UCSD-AML1 (cell line): ENCODE results near the gene SNAPC2.
"Not testable (repeated sequence)": the region's sequence is repeated elsewhere in the genome, so short reads cannot be mapped to it uniquely, and the experiment has no call there.

ENCODE experiments used
- DNase-seq: peaks from one replicate; lab custom pipeline; 2025; ENCODE audit not compliant: unreplicated experiment; lab: John Stamatoyannopoulos, UW

Gene SNAPC2

GRCh38 chr19:7932930-7933300 is 12.8 kb downstream of the SNAPC2 start:
- DNase-seq: no peak

GRCh38 chr19:7933411-7933810 is 13.3 kb downstream of the SNAPC2 start:
- DNase-seq: no peak

DNA sequence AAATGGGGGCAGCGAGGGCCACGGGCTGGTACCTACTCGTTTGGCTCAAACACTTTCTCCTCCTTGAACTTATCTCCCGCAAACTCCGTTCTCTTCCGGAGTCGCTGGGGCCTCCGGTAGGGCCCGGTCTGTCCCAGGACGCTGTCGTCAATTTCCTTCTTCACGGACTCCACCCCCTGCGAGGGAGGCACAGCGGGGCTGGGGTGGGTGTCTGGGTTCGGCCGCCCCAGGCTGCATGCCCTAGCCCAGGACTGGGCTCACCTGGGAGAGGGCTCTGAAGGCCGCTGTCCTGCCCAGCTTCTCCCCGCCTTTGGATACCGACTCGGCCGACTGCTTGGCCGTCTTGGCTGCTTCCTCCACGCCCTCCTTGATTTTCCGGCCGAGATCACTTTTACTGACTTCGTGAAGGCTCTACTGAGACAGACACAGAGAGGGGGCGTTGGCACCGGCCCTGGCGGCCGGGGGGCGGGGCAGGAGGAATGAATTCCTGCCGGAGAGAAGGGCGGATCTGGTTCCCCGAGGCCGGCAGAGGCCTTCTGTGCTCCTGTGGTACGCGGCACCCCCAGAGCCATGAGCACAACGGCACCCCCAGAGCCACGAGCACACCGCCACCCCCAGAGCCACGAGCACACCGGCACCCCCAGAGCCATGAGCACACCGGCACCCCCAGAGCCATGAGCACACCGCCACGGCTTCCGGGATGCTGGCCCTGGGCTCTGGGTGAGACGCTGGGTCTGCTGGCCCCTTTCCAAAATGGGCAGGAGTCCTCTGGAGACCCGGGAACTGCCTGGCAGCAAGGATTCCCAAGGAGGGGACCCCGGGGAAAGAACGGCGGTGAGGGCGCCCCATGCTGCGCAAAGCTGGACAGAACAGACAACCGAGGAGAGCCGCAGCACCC is 13.9 kb downstream of the SNAPC2 start:
- DNase-seq: no peak

GRCh38 chr19:7934766-7935165 is 14.6 kb downstream of the SNAPC2 start:
- DNase-seq: no peak

DNA sequence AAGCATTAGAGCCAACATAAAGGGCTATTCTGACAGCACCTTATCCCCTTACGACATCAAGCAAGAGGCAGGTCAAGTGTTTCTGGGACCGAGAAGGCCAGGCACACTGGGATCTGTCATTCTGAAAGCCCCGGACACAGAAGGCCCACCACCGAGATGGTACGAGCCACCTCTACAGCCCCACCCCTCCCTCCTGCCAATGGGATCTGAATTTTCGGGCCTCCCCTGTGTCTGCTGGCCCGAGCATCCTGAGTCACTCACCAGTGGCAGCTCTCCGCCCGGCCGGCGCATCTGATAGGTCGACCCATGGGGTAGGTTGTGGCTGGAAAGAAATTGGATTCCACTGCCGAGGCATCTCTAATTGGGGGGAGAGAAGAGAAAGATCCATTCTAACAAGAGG is 20.7 kb downstream of the SNAPC2 start:
- no peak for DNase-seq

DNA sequence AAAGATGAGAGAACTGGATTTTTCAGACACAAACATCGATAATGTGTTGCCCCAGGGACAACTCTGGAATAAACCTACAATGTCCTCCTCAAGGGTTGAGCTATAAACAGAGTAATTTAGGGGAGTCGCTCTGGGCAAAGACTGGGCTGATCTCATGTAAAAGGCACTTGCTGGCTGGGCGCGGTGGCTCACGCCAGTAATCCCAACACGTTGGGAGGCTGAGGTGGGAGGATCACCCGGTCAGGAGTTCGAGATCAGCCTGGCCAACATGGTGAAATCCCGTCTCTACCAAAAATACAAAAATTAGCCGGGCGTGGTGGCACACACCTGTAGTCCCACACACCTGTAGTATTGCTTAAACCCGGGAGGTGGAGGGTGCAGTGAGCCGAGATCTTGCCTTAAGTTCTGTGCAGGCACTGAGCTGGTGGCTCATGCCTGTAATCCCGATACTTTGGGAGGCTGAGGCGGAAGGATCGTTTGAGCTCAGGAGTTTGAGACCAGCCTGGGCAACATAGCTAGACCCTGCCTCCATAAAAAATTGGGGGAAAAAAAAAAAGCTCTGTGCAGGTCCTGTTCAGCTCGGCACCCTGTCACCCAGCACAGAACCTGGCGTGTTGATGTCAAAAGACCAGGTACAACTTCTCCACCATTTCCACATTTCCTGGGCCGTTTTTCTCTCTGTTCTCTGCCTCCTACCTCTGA is 21.9 kb downstream of the SNAPC2 start:
- DNase-seq: no peak

GRCh38 chr19:7942981-7943443 is 22.9 kb downstream of the SNAPC2 start:
- no peak for DNase-seq

GRCh38 chr19:7943444-7944176 is 23.5 kb downstream of the SNAPC2 start, which contains the start of gene TIMM44:
Gene TIMM44, minus strand, starts transcription at chr19:7943666. Its CDS starts 15 bp downstream, at chr19:7943651.
- DNase-seq: peak; percentile 98

DNA sequence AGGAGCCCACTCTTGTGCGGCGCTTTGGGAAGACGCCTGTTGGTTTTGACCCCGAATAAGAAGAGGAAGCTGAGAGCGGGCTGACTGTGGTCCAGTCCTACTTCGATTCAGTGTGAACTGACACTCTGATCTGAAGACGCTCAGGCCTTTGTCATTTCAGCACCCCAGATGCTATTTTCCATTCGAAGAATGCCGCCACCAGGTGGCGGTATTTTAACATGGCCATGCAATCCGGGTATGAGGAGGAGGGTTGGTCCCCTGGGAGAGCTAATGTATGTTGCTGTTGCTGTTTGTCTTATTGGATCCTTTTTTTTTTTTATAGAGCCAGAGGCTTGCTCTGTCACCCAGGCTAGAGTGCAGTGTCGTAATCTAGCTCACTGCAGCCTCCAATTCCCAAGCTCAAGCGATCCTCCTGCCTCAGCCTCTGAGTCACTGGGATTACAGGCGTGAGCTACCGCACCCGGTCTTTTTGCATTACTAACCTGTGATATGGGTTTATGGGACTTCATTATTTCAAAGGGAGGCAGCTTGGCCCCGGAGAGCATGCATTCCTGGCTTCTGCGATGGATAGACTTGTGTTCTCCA is 24.1 kb downstream of the SNAPC2 start:
- DNase-seq: peak; percentile 83

DNA sequence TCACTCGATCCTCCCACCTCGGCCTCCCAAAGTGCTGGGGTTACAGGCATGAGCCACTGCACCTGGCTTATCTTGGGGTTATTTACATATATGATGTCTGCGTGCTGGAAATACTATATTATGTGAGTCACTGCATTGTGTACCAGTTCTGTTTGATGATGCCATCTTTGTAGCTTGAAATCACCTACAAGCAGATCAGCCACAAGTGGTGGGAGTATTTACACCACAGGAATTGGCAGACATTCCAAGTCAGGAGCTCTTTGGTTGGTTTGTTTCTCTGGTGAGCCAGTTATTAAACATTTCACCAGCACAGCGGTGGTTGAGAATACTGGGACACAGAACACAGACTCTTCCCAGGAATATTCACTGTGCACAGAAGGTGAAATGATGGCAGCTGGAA is 27.8 kb downstream of the SNAPC2 start:
- DNase-seq: no peak

- peak; percentile 52 for DNase-seq
Measured at GRCh38 chr19:7953060-7953459, 32.9 kb downstream of the SNAPC2 start.

DNA sequence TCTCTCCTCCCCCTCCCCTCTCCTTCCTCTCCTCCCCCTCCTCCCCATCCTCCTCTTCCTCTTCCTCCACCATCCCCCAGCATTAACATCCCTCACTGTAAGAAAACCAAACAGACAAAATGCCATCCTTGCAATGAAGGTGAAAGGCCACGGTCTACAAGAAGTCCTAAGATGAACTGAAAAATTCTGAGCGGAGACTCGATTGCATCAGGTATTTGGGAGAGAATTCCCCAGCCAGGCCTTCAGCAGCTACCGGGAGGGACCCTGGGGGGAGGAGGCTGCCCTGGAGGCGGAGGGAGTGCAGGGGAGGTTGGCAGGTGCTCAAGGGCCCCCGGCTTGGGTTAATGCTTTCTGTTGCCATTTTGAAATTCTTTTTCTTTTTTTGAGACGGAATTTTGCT is 33.4 kb downstream of the SNAPC2 start:
- DNase-seq: no peak

DNA sequence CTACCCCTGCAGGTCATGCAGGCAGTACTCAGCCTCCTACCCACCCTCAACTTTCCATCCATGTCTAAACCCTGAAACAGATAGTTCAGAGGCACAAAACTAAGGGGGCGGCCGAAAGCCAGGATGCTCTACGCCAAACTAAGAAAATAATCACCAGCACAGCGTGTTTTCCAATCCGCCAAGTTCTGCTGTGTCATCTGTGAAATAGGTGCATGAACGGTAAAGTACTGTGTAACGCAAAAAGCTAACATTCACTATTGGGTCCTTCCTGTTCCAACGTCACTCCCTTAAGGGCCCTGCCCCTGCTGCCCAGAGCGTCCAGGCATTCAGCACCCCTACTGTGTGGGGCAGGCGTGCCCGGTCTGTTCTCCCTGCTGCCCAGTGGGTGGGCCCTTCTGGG is 35.6 kb downstream of the SNAPC2 start:
- no peak for DNase-seq

GRCh38 chr19:7959211-7959610 is 39.1 kb downstream of the SNAPC2 start:
- no peak for DNase-seq

DNA sequence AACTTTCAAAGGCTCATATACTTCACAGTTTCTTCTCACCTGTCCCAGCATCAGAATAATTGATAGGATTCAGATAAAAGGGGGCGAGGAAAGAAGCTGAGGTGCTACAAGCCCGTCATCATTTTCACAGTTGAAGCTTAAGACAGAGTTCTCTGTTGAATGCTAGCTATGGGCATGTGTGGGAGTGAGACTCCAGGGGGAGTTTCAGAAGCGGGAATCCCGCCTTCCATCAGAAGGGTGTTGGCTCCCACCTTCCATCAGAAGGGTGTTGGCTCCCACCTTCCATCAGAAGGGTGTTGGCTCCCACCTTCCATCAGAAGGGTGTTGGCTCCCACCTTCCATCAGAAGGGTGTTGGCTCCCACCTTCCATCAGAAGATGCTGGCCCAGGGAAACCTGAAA is 40.9 kb downstream of the SNAPC2 start:
- DNase-seq: not testable (repeated sequence)

GRCh38 chr19:7961920-7962626 is 41.9 kb downstream of the SNAPC2 start:
- DNase-seq: no peak

DNA sequence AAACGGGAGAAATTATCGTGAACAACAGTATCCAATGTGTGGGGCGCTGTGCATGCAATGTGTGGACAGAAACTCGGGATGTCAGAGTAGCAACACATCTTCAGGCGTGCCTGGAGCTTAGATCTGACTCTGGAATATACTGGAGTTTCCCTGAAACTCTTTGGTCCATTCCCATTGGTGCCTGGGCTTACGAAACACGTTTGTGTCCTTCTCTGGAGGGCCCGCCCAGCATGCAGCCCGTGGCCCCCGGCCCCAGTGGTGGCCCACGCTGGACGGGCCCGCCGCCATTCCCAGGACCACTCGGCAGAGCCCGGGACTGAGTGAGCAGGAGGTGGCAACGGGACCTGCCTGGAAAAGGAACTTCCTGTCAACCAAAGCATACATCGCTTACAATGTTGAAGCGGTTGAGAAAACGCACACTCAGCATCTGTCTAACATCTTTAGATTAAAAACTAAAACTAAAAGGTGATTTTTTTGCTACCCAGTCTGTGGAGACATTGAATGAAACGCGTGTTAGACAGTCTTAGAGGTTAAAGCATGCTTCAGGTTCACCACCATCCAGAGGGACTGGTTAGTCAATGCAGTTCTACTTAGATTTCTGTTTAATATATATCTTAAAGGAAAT is 42.6 kb downstream of the SNAPC2 start:
- no peak for DNase-seq

- no peak for DNase-seq
Measured at GRCh38 chr19:7963566-7963965, 43.4 kb downstream of the SNAPC2 start.

DNA sequence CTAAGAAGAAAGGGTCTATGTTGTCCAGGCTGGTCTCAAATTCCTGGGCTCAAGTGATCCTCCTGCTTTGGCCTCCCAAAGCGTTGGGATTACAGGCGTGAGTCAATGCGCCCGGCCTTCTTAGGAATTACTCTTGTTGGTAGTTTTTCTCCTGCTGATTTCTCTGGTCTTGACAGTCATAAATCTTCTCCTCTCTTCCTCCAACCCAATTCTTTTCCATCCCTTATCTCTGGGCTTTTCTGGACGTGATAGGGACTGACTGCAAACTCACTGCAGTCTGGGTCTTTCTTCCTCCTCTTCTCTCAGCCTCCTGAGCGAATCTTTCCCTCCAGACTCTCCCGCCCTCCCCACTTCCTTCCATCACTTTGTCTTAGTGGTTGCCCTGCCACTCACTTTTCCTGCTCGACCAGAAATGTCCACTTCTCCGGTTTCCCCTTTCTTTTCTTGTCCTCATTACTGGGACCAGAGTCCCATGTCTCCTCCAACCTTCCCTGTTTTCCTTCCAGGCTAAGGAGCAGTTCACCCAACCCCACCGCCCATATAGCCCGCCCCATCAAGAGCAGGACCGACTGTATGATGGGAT is 45.2 kb downstream of the SNAPC2 start:
- no peak for DNase-seq
